Ascending aorta (tissue), 2 donors: ENCODE measurements around the gene SLC8A2. TPM values are rescaled to one million over a fixed set of nuclear protein-coding genes. Genes with fewer than 3 reads are reported as not detected.

Experiments used
- DNase-seq, 2 donors: peaks; one replicate each; pipeline ENCODE4 v3.0.0-alpha.2; 2019; ENCODE audit warnings: low spot score in 2 of 2
- H3K27ac ChIP-seq, 2 donors: fragments of 200-600 bp; sonication (generic); one replicate each; pipeline ENCODE4 v1.5.1; 2016 to 2017; ENCODE audit warnings: mild to moderate bottlenecking in 1 of 2
- H3K27me3 ChIP-seq: fragments of 200-600 bp; sonication (generic); one replicate; pipeline ENCODE4 v1.5.1; 2017
- H3K36me3 ChIP-seq, 2 donors: fragments of 200-600 bp; sonication (generic); one replicate each; pipeline ENCODE4 v1.5.1; 2016
- H3K4me1 ChIP-seq, 2 donors: fragments of 200-600 bp; sonication (generic); one replicate each; pipeline ENCODE4 v1.5.1; 2016 to 2017; ENCODE audit warnings: mild to moderate bottlenecking in 1 of 2
- H3K4me3 ChIP-seq, 2 donors: fragments of 200-600 bp; sonication (generic); one replicate each; pipeline ENCODE4 v1.5.1; 2016 to 2017; ENCODE audit warnings: mild to moderate bottlenecking in 1 of 2
- H3K9me3 ChIP-seq, 2 donors: fragments of 200-600 bp; sonication (generic); one replicate each; pipeline ENCODE4 v1.5.1; 2016
- CTCF ChIP-seq, 3 experiments: fragments of 200-600 bp in 2 of 3; fragments of 450-650 bp in 1 of 3; sonication (generic) in 2 of 3; IDR thresholded peaks; one replicate each; pipeline ENCODE4 v1.5.1; 2016 to 2019; ENCODE audit warnings: antibody characterized with exemption in 3 of 3, mild to moderate bottlenecking in 1 of 3, moderate library complexity in 1 of 3
- intact Hi-C: fragments of 100-400 bp; cut with DNase I; formaldehyde crosslinking; loops from one replicate; pipeline ENCODE4 v1.15.1; 2023
- total RNA-seq: library from RNA; depleted of rRNA; stranded (reverse); fragments of >200 nt; gene quantifications from one replicate; pipeline ENCODE4 v1.1.0, GENCODE V29; 2016

The SLC8A2 gene
- total RNA-seq, 1 donor from 2014 or later, result not detected

- peak; percentile 49 to 93 for DNase-seq
- Histone ChIP-seq H3K4me1 (peaks cover 0 to 8% of the 10 kb centered on the region in 2 donors), H3K27me3 (no peaks in the 10 kb centered on the region), H3K36me3 (peaks cover 14 to 15% of the 10 kb centered on the region in 2 donors), H3K4me3 (peak within 1 kb of the TSS; percentile 70 to 75), H3K27ac (peak within 1 kb of the TSS; percentile 86 to 93), H3K9me3 (no peaks in the 10 kb centered on the region)
- intact Hi-C loops, result loop anchor here (1.0 kb wide), 1 partner anchor 31 kb away; the partner anchor contains the start of gene NAPA
- peak; percentile 82 to 97 (median 87) for TF ChIP-seq CTCF (IDR thresholded peaks at IDR 0.05)
Measured at GRCh38 chr19:47483800-47484690, 12.4 kb upstream of the SLC8A2 start, which contains the start of gene KPTN. KPTN (minus strand) TSS chr19:47484219; CDS start chr19:47484160, 59 bp downstream.

- Histone ChIP-seq H3K36me3 (peaks cover 10% of the 10 kb centered on the region in 2 donors), H3K4me1 (peaks cover 0 to 8% of the 10 kb centered on the region in 2 donors), H3K27ac (no peak overlapping the region), H3K9me3 (no peaks in the 10 kb centered on the region), H3K27me3 (no peaks in the 10 kb centered on the region), H3K4me3 (peak overlapping the region; percentile 70 to 75)
- no peak for TF ChIP-seq CTCF (IDR thresholded peaks at IDR 0.05)
- no peak for DNase-seq
- intact Hi-C loops, result no loop called here
Measured at GRCh38 chr19:47483200-47483599, 11.5 kb upstream of the SLC8A2 start.

GRCh38 chr19:47481460-47482052, 9.9 kb upstream of the SLC8A2 start:
- TF ChIP-seq CTCF (IDR thresholded peaks at IDR 0.05), result no peak
- Histone ChIP-seq H3K4me1 (peaks cover 0 to 8% of the 10 kb centered on the region in 2 donors), H3K4me3 (no peak overlapping the region), H3K27me3 (no peaks in the 10 kb centered on the region), H3K9me3 (no peaks in the 10 kb centered on the region), H3K36me3 (no peaks in the 10 kb centered on the region), H3K27ac (no peak overlapping the region)
- intact Hi-C loops, result no loop called here
- no peak for DNase-seq

GRCh38 chr19:47480658-47481057, 9.0 kb upstream of the SLC8A2 start:
- H3K36me3 ChIP-seq, result no peaks in the 10 kb centered on the region
- no peaks in the 10 kb centered on the region for H3K9me3 ChIP-seq
- intact Hi-C loops, result no loop called here
- H3K4me1 ChIP-seq, result peaks cover 0 to 8% of the 10 kb centered on the region in 2 donors
- H3K27me3 ChIP-seq, result no peaks in the 10 kb centered on the region
- TF ChIP-seq CTCF (IDR thresholded peaks at IDR 0.05), result no peak
- H3K4me3 ChIP-seq, result no peak overlapping the region
- H3K27ac ChIP-seq, result no peak overlapping the region
- no peak for DNase-seq

- no peaks in the 10 kb centered on the region for H3K27me3 ChIP-seq
- no peak for TF ChIP-seq CTCF (IDR thresholded peaks at IDR 0.05)
- no peak for DNase-seq
- no peaks in the 10 kb centered on the region for H3K36me3 ChIP-seq
- intact Hi-C loops, result no loop called here
- H3K4me1 ChIP-seq, result peaks cover 0 to 6% of the 10 kb centered on the region in 2 donors
- no peak overlapping the region for H3K27ac ChIP-seq
- H3K9me3 ChIP-seq, result no peaks in the 10 kb centered on the region
- no peak overlapping the region for H3K4me3 ChIP-seq
Measured at GRCh38 chr19:47479701-47480503, 8.2 kb upstream of the SLC8A2 start.
